Caco-2 (cell line): Measurements from ENCODE around the gene SH2B2. TPM values are rescaled to one million over a fixed set of nuclear protein-coding genes. Genes with fewer than 3 reads are reported as not detected.
"Not testable (repeated sequence)": the region's sequence is repeated elsewhere in the genome, so short reads cannot be mapped to it uniquely, and the experiment has no call there.

Experiments used
- BruUV-seq: library from RNA; stranded (reverse); fragments of 400-500 nt; replicated peaks from 2 replicates; lab custom pipeline; 2021; lab: Mats Ljungman, UMichigan
- CTCF ChIA-PET: fragments of 300-600 bp; sonication (Branson Sonifier 250); formaldehyde crosslinking; loops from one replicate; lab custom pipeline; 2022; ENCODE audit warnings: antibody characterized with exemption; lab: Charles Lee
- POLR2A ChIA-PET: fragments of 300-600 bp; sonication (Branson Sonifier 250); formaldehyde crosslinking; loops from one replicate; lab custom pipeline; 2022; ENCODE audit warnings: antibody characterized with exemption; lab: Charles Lee
- DNase-seq, 2 experiments: peaks; one replicate each; pipeline versions ENCODE4 v3.0.0 to v3.0.0-alpha.2; 2020 to 2022
- H3K27me3 ChIP-seq: replicated peaks from 2 replicates; pipeline ENCODE4 v1.6.0; 2011; ENCODE audit warnings: low read length; ENCODE audit not compliant: control insufficient read depth, insufficient read depth
- H3K36me3 ChIP-seq: 2 replicates; pipeline ENCODE4 v1.5.1; 2011; ENCODE audit warnings: low read length; ENCODE audit not compliant: control insufficient read depth, insufficient read depth
- H3K4me1 ChIP-seq: fragments of 250-450 bp; sonication (Bioruptor Pico); 2 replicates; pipeline ENCODE4 v1.5.1; 2020; ENCODE audit warnings: mild to moderate bottlenecking
- H3K4me3 ChIP-seq: 2 replicates; pipeline ENCODE4 v1.5.1; 2011; ENCODE audit warnings: low read depth, mild to moderate bottlenecking, control low read depth, low read length
- H3K9me3 ChIP-seq: fragments of 250-450 bp; sonication (Bioruptor Pico); 2 replicates; pipeline ENCODE4 v1.5.1; 2020; ENCODE audit warnings: mild to moderate bottlenecking, moderate library complexity
- H3K27ac Mint-ChIP-seq: one replicate; pipeline ENCODE4 v1.8.0; 2022; ENCODE audit warnings: mixed read lengths; ENCODE audit not compliant: unreplicated experiment
- H3K27me3 Mint-ChIP-seq: one replicate; pipeline ENCODE4 v1.8.0; 2022; ENCODE audit warnings: mixed read lengths; ENCODE audit not compliant: insufficient read depth, unreplicated experiment
- H3K36me3 Mint-ChIP-seq: one replicate; pipeline ENCODE4 v1.8.0; 2022; ENCODE audit warnings: mild to moderate bottlenecking, mixed read lengths; ENCODE audit not compliant: insufficient read depth, unreplicated experiment
- H3K4me1 Mint-ChIP-seq: one replicate; pipeline ENCODE4 v1.8.0; 2022; ENCODE audit warnings: low read depth, mixed read lengths; ENCODE audit not compliant: unreplicated experiment
- H3K4me3 Mint-ChIP-seq: one replicate; pipeline ENCODE4 v1.8.0; 2022; ENCODE audit warnings: mild to moderate bottlenecking, moderate library complexity, mixed read lengths; ENCODE audit not compliant: unreplicated experiment
- H3K9me3 Mint-ChIP-seq: one replicate; pipeline ENCODE4 v1.8.0; 2022; ENCODE audit warnings: mixed read lengths; ENCODE audit not compliant: unreplicated experiment
- intact Hi-C: fragments of 100-400 bp; cut with micrococcal nuclease; formaldehyde crosslinking; loops from one replicate; pipeline ENCODE4 v1.10.0; 2022; ENCODE audit not compliant: unreplicated experiment
- total RNA-seq: library from RNA; stranded (reverse); gene quantifications from 2 replicates; pipeline ENCODE4 v1.2.3, GENCODE V29; 2022

The SH2B2 gene
- total RNA-seq, 1 experiment from 2014 or later, result 10.6 TPM

DNA sequence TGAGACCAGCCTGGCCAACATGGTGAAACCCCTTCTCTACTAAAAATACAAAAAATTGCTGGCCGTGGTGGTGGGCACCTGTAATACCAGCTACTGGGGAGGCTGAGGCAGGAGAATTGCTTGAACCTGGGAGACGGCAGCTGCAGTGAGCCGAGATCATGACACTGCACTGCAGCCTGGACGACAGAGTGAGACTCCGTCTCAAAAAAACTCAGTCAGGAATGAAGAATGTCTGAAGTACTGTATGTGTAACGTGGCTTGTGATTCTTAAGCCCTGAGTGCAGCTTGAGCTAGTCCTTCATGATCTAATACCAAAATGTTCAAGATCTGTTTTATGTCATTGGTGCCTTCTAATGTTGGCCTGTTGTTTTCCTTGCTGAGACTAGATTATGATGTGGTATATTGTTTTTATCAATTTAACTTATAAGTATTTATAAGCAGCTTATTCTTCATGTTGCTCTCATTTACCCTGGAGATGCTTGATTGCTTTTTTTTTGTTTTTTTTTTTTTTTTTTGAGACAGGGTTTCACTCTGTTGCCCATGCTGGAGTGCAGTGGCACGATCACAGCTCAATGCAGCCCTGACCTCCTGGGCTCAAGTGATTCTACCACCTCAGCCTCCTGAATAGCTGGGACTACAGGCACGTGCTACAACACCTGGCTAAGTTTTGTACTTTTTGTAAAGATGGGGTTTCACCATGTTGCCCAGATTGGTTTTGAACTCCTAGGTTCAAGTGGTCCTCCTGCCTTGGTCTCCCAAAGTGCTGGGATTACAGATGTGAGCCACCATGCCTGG is 44.2 kb downstream of the SH2B2 start:
- BruUV-seq, H3K9me3 Mint-ChIP-seq, DNase-seq, H3K4me3 Mint-ChIP-seq, H3K4me1 ChIP-seq, H3K4me3 ChIP-seq, H3K36me3 ChIP-seq, CTCF ChIA-PET, H3K27ac Mint-ChIP-seq, H3K9me3 ChIP-seq, H3K27me3 Mint-ChIP-seq, POLR2A ChIA-PET, intact Hi-C loops, H3K27me3 ChIP-seq, H3K36me3 Mint-ChIP-seq: not testable (repeated sequence)
- peaks cover 11% of the 10 kb centered on the region for H3K4me1 Mint-ChIP-seq

DNA sequence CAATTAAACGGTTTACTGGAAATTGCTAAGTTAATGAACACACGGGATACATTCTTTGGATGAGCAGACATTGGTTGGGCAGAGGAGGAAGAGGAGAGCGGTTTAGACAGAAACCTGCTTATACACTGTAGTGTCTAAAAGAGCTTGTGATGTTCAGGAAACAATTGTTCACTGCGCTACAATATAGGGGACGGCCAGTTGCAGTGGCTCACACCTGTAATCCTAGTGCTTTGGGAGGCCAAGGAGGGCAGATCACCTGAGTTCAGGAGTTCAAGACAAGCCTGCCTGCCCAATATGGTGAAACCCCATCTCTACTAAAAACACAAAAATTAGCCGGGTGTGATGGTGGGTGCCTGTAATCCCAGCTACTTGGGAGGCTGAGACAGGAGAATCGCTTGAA is 48.9 kb downstream of the SH2B2 start:
- H3K4me1 ChIP-seq, H3K27ac Mint-ChIP-seq, H3K36me3 ChIP-seq, intact Hi-C loops, DNase-seq, H3K4me3 ChIP-seq, H3K4me1 Mint-ChIP-seq, H3K27me3 ChIP-seq, POLR2A ChIA-PET, H3K9me3 ChIP-seq, H3K4me3 Mint-ChIP-seq, H3K27me3 Mint-ChIP-seq, H3K9me3 Mint-ChIP-seq, BruUV-seq, H3K36me3 Mint-ChIP-seq: not testable (repeated sequence)
- CTCF ChIA-PET, result interaction anchor here (0.7 kb wide), 1 partner anchor 13 kb away, joined by 11 read pairs; no protein-coding TSS in a partner anchor

GRCh38 chr7:102337002-102337401 is 50.3 kb downstream of the SH2B2 start:
- H3K36me3 ChIP-seq, H3K27me3 ChIP-seq, H3K4me1 Mint-ChIP-seq, H3K4me3 Mint-ChIP-seq, POLR2A ChIA-PET, H3K36me3 Mint-ChIP-seq, H3K4me3 ChIP-seq, H3K4me1 ChIP-seq, H3K9me3 ChIP-seq, intact Hi-C loops, H3K27ac Mint-ChIP-seq, DNase-seq, CTCF ChIA-PET, H3K27me3 Mint-ChIP-seq, H3K9me3 Mint-ChIP-seq, BruUV-seq: not testable (repeated sequence)

DNA sequence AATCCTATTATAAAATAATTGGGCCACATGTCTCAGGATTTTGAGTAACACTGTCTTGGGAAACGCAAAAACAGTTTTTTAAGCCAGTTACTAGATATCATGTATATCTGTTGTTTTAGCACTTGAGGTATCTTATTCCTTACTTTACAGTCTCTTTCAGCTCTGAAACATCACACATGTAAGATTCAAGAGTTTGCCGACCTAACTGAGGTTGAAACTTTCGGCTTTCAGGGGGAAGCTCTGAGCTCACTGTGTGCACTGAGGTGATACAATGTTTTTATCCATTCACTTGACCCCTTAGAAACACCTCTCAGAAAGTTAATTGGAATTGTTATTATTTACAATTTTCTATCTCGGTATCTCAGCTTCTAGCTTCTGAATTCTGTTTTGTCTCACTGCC is 50.8 kb downstream of the SH2B2 start:
- DNase-seq, H3K27me3 Mint-ChIP-seq, H3K4me3 Mint-ChIP-seq, H3K4me1 Mint-ChIP-seq, intact Hi-C loops, H3K4me1 ChIP-seq, CTCF ChIA-PET, H3K4me3 ChIP-seq, H3K27ac Mint-ChIP-seq, H3K36me3 Mint-ChIP-seq, BruUV-seq, H3K9me3 Mint-ChIP-seq, POLR2A ChIA-PET, H3K27me3 ChIP-seq, H3K36me3 ChIP-seq, H3K9me3 ChIP-seq: not testable (repeated sequence)

DNA sequence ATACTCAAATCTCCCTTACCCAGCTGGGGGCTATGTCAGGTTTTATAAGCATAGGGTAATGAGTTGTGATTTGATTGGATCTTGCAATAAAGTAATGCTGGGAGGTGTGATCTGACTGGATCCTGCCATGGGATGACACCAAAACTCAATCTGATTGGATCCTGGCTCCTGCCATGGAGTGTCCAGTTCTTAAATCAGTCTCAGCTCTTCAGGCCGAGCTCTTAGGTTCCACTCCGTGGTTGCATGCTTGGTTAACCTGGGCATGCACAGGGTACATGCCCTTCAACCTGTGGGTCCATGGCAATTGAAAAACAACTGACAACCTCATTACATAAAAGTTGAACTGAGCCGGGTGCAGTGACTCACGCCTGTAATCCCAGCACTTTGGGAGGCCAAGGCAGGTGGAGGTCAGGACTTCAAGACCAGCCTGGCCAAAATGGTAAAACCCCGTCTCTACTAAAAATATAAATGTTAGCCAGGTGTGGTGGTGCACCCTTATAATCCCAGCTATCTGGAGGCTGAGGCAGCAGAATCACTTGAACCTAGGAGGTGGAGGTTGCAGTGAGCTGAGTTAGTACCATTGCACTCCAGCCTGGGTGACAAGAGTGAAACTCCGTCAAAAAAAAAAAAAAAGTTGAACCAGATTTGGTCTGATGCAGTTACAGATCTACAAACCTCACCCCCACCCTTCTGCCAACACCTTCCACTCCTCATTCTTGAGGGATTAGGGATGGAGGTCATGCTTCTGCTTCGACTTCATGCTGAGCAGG is 54.1 kb downstream of the SH2B2 start:
- DNase-seq, H3K27me3 Mint-ChIP-seq, H3K4me3 Mint-ChIP-seq, H3K4me3 ChIP-seq, H3K4me1 ChIP-seq, H3K9me3 Mint-ChIP-seq, H3K27ac Mint-ChIP-seq, H3K36me3 Mint-ChIP-seq, BruUV-seq, H3K9me3 ChIP-seq, intact Hi-C loops, H3K4me1 Mint-ChIP-seq, POLR2A ChIA-PET, CTCF ChIA-PET, H3K27me3 ChIP-seq, H3K36me3 ChIP-seq: not testable (repeated sequence)

GRCh38 chr7:102346983-102347382 is 60.3 kb downstream of the SH2B2 start:
- H3K27ac Mint-ChIP-seq, H3K36me3 ChIP-seq, CTCF ChIA-PET, H3K27me3 ChIP-seq, intact Hi-C loops, H3K4me1 ChIP-seq, H3K4me3 ChIP-seq, DNase-seq, H3K9me3 Mint-ChIP-seq, H3K27me3 Mint-ChIP-seq, H3K4me1 Mint-ChIP-seq, H3K36me3 Mint-ChIP-seq, POLR2A ChIA-PET, H3K9me3 ChIP-seq, BruUV-seq, H3K4me3 Mint-ChIP-seq: not testable (repeated sequence)

- H3K27me3 ChIP-seq, POLR2A ChIA-PET, DNase-seq, intact Hi-C loops, H3K27me3 Mint-ChIP-seq, H3K4me1 Mint-ChIP-seq, H3K9me3 Mint-ChIP-seq, H3K36me3 Mint-ChIP-seq, H3K36me3 ChIP-seq, CTCF ChIA-PET, H3K4me3 Mint-ChIP-seq, H3K4me3 ChIP-seq, BruUV-seq, H3K27ac Mint-ChIP-seq, H3K4me1 ChIP-seq, H3K9me3 ChIP-seq: not testable (repeated sequence)
These were observed 69.7 kb downstream of the SH2B2 start, which contains the start of gene SPDYE6 for GRCh38 chr7:102356344-102356743. TSS of gene SPDYE6 (minus strand) at chr7:102356444. CDS start at chr7:102356023, 421 bp downstream.
